ENCODE results near the gene NCKAP5. TPM values are rescaled to one million over a fixed set of nuclear protein-coding genes. Genes with fewer than 3 reads are reported as not detected.

Gene NCKAP5
- total RNA-seq, 4 donors from 2014 or later: 0.55 to 6.6 (median 3.3) TPM; not detected in 1

GRCh38 chr2:133502678-133503077, 65.6 kb downstream of the NCKAP5 start:
- Histone ChIP-seq H3K4me1 (no peaks in the 10 kb centered on the region), H3K27me3 (no peaks in the 10 kb centered on the region), H3K27ac (no peak overlapping the region), H3K4me3 (no peak overlapping the region), H3K36me3 (no peaks in the 10 kb centered on the region), H3K9me3 (no peaks in the 10 kb centered on the region)
- intact Hi-C loops (cut with DNase I; ENCODE audit: low total_unique reads): no loop called here
- DNase-seq: no peak
- no peak for TF ChIP-seq CTCF (IDR thresholded peaks at IDR 0.05)
- no peak for TF ChIP-seq POLR2A (IDR thresholded peaks at IDR 0.05)

- Histone ChIP-seq H3K27ac (no peak overlapping the region), H3K4me3 (no peak overlapping the region), H3K36me3 (no peaks in the 10 kb centered on the region), H3K27me3 (no peaks in the 10 kb centered on the region), H3K4me1 (no peaks in the 10 kb centered on the region), H3K9me3 (no peaks in the 10 kb centered on the region)
- intact Hi-C loops (cut with DNase I; ENCODE audit: low total_unique reads): no loop called here
- TF ChIP-seq POLR2A (IDR thresholded peaks at IDR 0.05): no peak
- TF ChIP-seq CTCF (IDR thresholded peaks at IDR 0.05): no peak
- no peak for DNase-seq
Observed at GRCh38 chr2:133500917-133501316, 67.3 kb downstream of the NCKAP5 start.

- no peak for DNase-seq
- Histone ChIP-seq H3K27ac (no peak overlapping the region), H3K4me1 (no peaks in the 10 kb centered on the region), H3K9me3 (no peaks in the 10 kb centered on the region), H3K36me3 (no peaks in the 10 kb centered on the region), H3K27me3 (no peaks in the 10 kb centered on the region), H3K4me3 (no peak overlapping the region)
- intact Hi-C loops (cut with DNase I; ENCODE audit: low total_unique reads): no loop called here
- TF ChIP-seq POLR2A (IDR thresholded peaks at IDR 0.05): no peak
- TF ChIP-seq CTCF (IDR thresholded peaks at IDR 0.05): no peak
Observed at GRCh38 chr2:133498662-133499585, 69.3 kb downstream of the NCKAP5 start.

GRCh38 chr2:133497951-133498565, 70.2 kb downstream of the NCKAP5 start:
- intact Hi-C loops (cut with DNase I; ENCODE audit: low total_unique reads): no loop called here
- H3K27me3 ChIP-seq: no peaks in the 10 kb centered on the region
- no peaks in the 10 kb centered on the region for H3K9me3 ChIP-seq
- no peak for TF ChIP-seq CTCF (IDR thresholded peaks at IDR 0.05)
- no peak for TF ChIP-seq POLR2A (IDR thresholded peaks at IDR 0.05)
- no peak for DNase-seq
- no peak overlapping the region for H3K4me3 ChIP-seq
- no peaks in the 10 kb centered on the region for H3K36me3 ChIP-seq
- H3K4me1 ChIP-seq: no peaks in the 10 kb centered on the region
- no peak overlapping the region for H3K27ac ChIP-seq

GRCh38 chr2:133497270-133497893, 70.9 kb downstream of the NCKAP5 start:
- no peak overlapping the region for H3K27ac ChIP-seq
- intact Hi-C loops (cut with DNase I; ENCODE audit: low total_unique reads): no loop called here
- no peak for DNase-seq

More at GRCh38 chr2:133497270-133497893, 70.9 kb downstream of the NCKAP5 start:
- H3K27me3 ChIP-seq: no peaks in the 10 kb centered on the region
- H3K36me3 ChIP-seq: no peaks in the 10 kb centered on the region
- no peaks in the 10 kb centered on the region for H3K4me1 ChIP-seq
- H3K4me3 ChIP-seq: no peak overlapping the region
- TF ChIP-seq CTCF (IDR thresholded peaks at IDR 0.05): no peak
- no peak for TF ChIP-seq POLR2A (IDR thresholded peaks at IDR 0.05)
- H3K9me3 ChIP-seq: no peaks in the 10 kb centered on the region
